GM12864 (cell line): Measurements from ENCODE around the gene BAZ1B.
"Not testable (repeated sequence)": the region's sequence is repeated elsewhere in the genome, so short reads cannot be mapped to it uniquely, and the experiment has no call there.

ENCODE experiments used
- DNase-seq: peaks from one replicate; pipeline ENCODE4 v3.0.0-alpha.2; 2011; ENCODE audit warnings: low read depth
- H3K4me3 ChIP-seq: 2 replicates; pipeline ENCODE4 v1.5.1; 2011; ENCODE audit warnings: mild to moderate bottlenecking, low read depth, low read length, control low read depth
- TF ChIP-seq, protein P1 (sequence below): IDR thresholded peaks from 2 replicates; pipeline ENCODE4 v1.5.1; 2011; ENCODE audit warnings: low read depth, mild to moderate bottlenecking, moderate library complexity, low read length, control low read depth, inconsistent platforms; ENCODE audit errors: missing control alignments

BAZ1B gene

DNA sequence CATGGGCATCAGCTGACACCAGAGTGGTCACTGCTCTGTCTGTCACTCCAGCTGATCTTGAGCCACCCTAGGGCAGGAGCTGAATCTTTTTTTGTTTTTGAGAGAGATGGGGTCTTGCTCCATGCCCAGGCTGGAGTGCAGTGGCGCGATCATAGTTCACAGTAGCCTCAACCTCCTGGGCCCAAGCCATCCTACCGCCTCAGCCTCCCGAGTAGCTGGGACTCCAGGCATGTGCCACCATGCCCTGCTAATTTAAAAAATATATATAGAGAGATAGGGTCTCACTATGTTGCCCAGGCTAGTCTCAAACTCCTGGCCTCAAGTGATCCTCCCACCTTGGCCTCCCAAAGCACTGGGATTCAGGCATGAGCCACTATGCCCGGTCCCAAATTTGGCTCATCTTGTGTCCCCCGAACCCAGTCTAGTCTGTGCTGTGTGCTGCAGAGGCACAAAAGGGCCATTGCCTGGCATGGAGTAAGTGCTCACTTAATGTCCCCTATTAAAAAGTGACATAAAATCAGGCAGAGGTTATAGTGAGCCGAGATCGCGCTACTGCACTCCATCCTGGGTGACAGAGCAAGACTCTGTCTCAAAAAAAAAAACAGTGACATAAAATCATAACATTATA lies 96.6 kb downstream of the BAZ1B start:
- no peak for DNase-seq
- H3K4me3 ChIP-seq, result no peak overlapping the region
- TF ChIP-seq, protein P1, sequence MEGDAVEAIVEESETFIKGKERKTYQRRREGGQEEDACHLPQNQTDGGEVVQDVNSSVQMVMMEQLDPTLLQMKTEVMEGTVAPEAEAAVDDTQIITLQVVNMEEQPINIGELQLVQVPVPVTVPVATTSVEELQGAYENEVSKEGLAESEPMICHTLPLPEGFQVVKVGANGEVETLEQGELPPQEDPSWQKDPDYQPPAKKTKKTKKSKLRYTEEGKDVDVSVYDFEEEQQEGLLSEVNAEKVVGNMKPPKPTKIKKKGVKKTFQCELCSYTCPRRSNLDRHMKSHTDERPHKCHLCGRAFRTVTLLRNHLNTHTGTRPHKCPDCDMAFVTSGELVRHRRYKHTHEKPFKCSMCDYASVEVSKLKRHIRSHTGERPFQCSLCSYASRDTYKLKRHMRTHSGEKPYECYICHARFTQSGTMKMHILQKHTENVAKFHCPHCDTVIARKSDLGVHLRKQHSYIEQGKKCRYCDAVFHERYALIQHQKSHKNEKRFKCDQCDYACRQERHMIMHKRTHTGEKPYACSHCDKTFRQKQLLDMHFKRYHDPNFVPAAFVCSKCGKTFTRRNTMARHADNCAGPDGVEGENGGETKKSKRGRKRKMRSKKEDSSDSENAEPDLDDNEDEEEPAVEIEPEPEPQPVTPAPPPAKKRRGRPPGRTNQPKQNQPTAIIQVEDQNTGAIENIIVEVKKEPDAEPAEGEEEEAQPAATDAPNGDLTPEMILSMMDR, result no peak

DNA sequence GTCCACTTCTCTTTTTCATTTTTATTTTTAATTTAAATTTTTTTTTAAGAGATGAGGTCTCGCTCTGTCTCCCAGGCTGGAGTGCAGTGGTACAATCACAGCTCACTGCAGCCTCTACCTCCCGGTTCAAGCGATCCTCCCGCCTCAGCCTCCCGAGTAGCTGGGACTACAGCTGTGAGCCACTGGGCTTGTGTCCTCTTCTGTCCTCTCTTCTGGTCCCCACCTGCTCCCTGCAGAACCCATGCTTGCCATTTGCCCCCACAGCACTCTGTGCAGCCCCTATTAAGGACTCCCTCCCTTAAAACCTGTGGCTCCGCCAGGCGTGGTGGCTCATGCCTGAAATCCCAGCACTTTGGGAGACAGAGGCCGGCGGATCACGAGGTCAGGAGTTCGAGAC lies 97.6 kb downstream of the BAZ1B start:
- TF ChIP-seq, protein P1, result no peak
- no peak overlapping the region for H3K4me3 ChIP-seq
- DNase-seq, result no peak

DNA sequence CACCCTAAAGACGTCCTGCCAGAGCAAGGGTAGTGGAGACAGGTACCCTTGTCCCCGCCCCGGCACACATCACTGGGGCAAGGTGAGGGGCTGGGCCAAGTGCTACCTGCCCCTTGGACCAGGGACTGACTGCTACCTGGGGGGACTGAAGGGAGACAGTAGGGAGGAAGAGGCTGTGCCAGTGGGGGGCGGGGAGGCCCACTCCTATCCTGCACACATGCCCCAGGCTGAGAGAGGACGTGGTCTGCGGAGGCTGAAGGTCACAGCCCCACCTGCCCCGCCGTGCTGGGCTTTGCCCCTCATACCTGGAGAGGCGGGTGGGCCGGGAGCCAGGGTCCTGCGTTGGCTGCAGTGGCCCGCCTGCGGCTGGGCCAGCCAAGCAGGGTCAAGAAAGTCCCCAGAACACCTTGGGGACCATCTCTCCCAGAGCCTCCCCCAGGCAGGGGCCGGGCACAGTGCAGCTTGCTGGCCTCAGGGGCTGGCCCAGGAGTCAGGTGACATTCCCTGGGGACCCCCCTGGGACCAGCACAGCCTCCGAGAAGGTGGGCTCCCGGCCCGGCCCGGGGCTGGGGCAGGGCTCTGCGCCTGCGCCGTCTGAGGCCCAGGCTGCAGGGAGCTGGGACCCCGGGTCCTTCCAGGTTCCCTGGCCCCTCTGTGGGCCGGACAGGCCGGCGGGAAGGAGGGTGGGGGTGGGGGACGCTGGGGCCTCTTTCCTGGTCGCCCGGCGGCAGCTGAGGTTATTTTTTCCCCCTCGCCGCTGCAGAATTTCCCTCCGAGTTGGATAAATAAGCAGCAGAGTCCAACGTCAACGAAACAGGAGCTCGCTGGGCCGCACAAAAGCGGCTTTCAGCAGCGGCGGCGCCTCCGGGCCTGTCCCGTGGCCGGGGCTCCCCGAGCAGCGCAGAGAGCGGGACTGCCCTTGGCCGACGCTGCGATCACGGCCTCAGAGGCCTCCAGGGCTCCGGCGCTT lies 98.3 kb downstream of the BAZ1B start:
- no peak overlapping the region for H3K4me3 ChIP-seq
- no peak for DNase-seq
- TF ChIP-seq, protein P1, result no peak

DNA sequence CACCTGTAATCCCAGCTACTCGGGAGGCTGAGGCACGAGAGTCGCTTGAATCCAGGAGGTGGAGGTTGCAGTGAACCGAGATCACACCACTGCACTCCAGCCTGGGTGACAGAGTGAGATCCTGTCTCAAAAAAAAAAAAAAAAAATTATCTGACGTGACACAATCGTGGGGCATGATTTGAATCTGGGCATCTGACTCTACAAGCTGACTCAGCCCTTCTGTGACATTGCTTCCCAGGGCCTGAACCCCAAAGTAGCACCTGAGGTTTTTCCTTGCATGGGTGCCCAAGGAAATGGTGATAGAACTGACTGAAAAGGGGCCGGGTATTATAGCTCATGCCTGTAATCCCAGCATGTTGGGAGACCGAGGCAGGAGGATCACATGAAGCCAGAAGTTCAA lies 101.5 kb downstream of the BAZ1B start:
- not testable (repeated sequence) for DNase-seq, H3K4me3 ChIP-seq

DNA sequence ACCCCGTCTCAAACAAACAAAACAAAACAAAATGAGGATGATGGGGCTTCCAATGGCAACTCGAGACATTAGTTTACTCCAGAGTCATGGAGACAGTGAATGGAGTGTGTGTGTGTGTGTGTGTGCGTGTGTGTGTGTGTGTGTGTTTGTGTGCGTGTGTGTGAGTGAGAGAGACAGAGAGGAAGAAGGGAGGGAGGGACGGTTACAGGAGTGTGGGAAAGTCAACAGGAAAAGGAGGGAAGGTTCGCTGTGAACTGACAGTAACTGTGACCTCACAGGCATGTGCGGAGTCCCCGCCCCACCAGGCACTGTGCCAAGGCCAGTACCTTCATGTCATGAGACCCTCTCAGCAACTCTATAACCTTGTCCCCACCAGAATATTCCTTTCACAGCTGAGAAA lies 102.1 kb downstream of the BAZ1B start:
- not testable (repeated sequence) for H3K4me3 ChIP-seq, DNase-seq

DNA sequence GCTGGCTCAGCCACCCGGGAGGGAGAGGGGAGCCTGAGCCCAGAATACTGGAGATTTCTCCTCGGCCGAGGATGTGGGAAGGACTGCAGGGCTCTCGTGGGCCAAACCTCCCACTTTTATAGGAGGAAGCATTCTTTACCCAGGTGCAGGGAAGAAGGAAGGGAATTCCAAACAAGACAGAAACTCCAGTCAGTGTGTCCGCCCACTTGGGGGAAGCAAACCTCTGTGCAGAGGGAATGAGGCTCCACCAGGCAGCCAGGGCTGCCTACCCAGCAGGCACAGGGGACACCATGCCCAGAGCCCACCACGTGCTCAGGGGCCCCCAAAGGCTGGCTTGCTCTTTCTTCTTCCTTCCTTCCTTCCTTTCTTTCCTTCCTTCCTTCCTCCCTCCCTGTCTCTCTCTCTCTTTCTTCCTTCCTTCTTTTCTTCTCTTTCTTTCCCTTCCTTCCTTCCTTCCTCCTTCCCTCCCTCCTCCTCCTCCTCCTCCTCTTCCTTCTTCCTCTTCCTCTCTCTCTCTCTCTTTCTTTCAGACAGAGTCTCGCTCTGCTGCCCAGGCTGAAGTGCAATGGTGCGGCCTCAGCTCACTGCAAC lies 103.9 kb downstream of the BAZ1B start:
- no peak for DNase-seq
- H3K4me3 ChIP-seq, result no peak overlapping the region
- TF ChIP-seq, protein P1, result no peak

DNA sequence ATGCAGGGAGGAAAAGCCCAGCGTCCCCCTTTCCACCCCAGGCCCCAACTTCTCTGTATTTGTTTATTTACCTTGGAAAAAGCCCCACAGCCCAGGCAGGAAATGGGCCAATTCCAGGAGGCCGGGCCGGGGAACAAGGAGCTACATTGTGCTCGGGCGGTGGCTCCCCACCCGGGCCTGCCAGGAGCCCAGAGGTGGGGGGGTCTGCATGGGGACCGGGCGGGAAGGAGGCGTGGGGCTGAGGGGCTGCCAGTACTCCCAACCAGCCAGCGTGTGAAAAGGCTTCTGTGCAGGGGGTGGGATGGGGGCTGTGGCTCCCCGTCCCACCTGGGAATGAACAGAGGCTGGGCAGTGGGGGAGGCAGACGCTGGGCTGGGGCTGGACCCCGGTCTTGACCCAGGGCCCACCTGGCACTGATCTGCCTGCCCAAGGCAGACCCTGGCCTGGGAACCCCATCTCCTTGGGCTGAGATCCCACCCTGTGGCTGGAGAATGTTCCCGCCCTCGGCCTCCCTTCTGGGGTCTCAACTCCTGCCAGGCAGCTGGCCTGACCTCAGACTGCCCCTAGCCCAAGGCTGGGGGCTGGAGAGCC lies 111.5 kb downstream of the BAZ1B start:
- not testable (repeated sequence) for DNase-seq, H3K4me3 ChIP-seq

DNA sequence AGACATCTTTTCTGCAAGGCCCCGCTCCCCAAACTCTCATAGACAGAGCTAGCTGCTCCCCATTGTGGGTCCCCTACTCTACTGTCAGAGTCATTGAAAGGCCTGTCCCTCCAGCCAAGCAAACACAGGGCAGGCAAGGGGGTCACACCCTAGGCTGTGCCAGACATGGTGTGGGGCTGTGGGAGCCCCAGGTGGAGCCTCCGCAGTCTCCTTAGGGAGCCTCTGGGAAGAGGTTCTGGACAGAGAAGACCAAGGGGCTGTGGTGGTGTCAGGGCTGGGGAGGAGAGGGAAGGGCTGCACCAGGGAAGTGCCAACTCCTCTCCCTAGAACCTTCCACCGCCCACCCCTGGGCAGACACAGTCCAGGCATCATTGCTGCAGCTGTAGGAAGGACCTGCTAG lies 117.2 kb downstream of the BAZ1B start:
- not testable (repeated sequence) for H3K4me3 ChIP-seq, DNase-seq

DNA sequence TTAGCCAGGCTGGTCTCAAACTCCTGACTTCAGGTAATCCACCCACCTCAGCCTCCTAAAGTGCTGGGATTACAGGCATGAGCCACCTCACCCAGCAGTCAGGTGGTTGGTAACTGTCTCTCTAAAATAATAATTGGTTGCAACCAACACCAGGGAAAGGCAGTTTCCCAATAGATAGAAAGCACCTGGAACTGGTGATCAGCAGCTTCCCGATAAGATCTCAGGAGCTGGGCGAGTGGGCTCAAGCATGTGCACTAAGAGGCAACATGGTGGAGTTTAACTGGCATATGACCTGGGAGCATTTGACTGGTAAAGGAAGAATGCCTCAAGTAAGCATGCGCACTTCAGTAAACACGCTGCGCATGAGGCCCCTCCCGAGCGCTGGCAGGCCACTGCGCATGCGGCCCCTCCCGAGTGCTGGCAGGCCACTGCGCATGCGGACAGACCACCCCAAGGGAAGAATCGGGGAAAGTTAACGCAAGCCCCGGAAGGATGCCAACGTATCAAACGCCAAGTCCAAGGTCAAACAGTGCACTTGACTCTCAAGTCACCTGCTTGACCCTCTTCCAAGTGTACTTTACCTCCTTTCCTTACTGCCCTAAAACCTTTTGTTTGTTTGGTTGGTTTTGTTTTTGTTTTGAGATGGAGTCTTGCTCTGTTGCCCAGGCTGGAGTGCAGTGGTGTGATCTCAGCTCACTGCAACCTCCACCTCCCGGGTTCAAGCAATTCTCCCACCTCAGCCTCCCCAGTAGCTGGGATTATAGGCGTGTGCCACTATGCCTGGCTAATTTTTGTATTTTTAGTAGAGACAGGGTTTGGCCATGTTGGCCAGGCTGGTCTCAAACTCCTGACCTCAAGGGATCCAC lies 122.7 kb downstream of the BAZ1B start:
- peak overlapping the region; percentile 34 for H3K4me3 ChIP-seq
- DNase-seq, result peak; percentile 39
